Measurements from ENCODE around the gene LRRC59. TPM values are rescaled to one million over a fixed set of nuclear protein-coding genes. Genes with fewer than 3 reads are reported as not detected.

The LRRC59 gene
- total RNA-seq, 2 donors from 2014 or later, result 87.9 to 98.2 TPM

DNA sequence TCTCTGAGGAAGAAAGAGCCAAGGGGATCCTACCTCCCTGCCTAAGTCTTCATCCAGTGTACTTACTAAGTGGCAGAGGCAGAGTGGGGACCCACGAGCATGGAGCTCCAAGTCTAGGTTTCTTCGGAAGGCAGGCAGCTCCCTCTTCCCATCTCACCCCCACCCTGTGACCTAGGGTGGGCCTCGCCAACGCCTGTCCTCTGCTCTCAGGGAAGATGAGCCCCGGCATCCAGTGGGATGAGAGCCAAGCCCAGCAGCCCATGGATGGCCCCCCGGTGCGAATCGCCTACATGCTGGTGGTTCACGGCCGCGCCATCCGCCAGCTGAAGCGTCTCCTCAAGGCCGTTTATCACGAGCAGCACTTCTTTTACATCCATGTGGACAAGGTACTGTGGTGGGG is 43.1 kb downstream of the LRRC59 start:
- no peak for DNase-seq
- peaks cover 72% of the 10 kb centered on the region for H3K36me3 Mint-ChIP-seq (ENCODE audit: low read depth)

DNA sequence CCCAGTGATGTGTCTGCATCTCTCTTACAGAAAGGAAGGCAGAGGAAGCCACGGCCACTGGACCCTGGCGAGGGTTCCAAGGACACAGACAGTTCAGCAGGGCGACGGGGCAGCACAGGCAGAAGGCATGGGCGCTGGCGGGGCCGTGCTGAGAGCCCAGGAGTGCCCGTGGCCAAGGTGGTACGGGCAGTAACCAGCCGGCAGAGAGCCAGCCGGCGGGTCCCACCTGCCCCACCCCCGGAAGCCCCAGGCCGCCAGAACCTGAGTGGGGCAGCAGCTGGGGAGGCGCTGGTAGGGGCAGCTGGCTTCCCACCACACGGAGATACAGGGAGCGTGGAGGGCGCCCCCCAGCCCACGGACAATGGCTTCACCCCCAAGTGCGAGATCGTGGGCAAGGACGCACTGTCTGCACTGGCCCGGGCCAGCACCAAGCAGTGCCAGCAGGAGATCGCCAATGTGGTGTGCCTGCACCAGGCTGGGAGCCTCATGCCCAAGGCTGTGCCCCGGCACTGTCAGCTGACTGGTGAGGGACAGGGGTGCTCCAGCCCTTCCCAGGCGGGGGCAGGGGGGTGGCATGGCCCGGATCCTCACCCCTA is 43.6 kb downstream of the LRRC59 start:
- no peaks in the 10 kb centered on the region for H3K4me1 Mint-ChIP-seq
- Histone ChIP-seq H3K4me1 (ENCODE audit: control insufficient read depth, insufficient read depth, low read length) (no peaks in the 10 kb centered on the region), H3K27me3 (ENCODE audit: control insufficient read depth, insufficient read depth, low read length, poor library complexity, severe bottlenecking) (no peaks in the 10 kb centered on the region), H3K27ac (ENCODE audit: low read depth, low read length) (no peak overlapping the region), H3K36me3 (ENCODE audit: control insufficient read depth, insufficient read depth, low read length) (peaks cover 50% of the 10 kb centered on the region), H3K9ac (ENCODE audit: extremely low read depth, low read length, poor library complexity, severe bottlenecking) (no peak overlapping the region), H3K4me3 (ENCODE audit: low read length) (no peak overlapping the region), H3K9me3 (ENCODE audit: control insufficient read depth, low read length) (no peaks in the 10 kb centered on the region)
- DNase-seq, result peak; percentile 35
- H3K27me3 Mint-ChIP-seq (ENCODE audit: insufficient read depth), result peaks cover 1% of the 10 kb centered on the region
- H3K4me3 Mint-ChIP-seq, result no peak overlapping the region
- H3K27ac Mint-ChIP-seq, result no peak overlapping the region
- H3K9me3 Mint-ChIP-seq, result no peaks in the 10 kb centered on the region
- WGBS, 2 experiments (ENCODE audit: insufficient coverage in 1 of 2, insufficient read length in 1 of 2), result 94 to 95% methylated on average over 21 to 27 of the region's 27 CpGs
- TF ChIP-seq, protein P1, sequence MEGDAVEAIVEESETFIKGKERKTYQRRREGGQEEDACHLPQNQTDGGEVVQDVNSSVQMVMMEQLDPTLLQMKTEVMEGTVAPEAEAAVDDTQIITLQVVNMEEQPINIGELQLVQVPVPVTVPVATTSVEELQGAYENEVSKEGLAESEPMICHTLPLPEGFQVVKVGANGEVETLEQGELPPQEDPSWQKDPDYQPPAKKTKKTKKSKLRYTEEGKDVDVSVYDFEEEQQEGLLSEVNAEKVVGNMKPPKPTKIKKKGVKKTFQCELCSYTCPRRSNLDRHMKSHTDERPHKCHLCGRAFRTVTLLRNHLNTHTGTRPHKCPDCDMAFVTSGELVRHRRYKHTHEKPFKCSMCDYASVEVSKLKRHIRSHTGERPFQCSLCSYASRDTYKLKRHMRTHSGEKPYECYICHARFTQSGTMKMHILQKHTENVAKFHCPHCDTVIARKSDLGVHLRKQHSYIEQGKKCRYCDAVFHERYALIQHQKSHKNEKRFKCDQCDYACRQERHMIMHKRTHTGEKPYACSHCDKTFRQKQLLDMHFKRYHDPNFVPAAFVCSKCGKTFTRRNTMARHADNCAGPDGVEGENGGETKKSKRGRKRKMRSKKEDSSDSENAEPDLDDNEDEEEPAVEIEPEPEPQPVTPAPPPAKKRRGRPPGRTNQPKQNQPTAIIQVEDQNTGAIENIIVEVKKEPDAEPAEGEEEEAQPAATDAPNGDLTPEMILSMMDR (conservative IDR thresholded peaks at IDR 0.05), result no peak
- peaks cover 71% of the 10 kb centered on the region for H3K36me3 Mint-ChIP-seq (ENCODE audit: low read depth)

More for the DNA sequence above, 43.1 kb downstream of the LRRC59 start:
- Histone ChIP-seq H3K27me3 (ENCODE audit: control insufficient read depth, insufficient read depth, low read length, poor library complexity, severe bottlenecking) (no peaks in the 10 kb centered on the region), H3K27ac (ENCODE audit: low read depth, low read length) (no peak overlapping the region), H3K36me3 (ENCODE audit: control insufficient read depth, insufficient read depth, low read length) (peaks cover 55% of the 10 kb centered on the region), H3K9me3 (ENCODE audit: control insufficient read depth, low read length) (no peaks in the 10 kb centered on the region), H3K4me1 (ENCODE audit: control insufficient read depth, insufficient read depth, low read length) (no peaks in the 10 kb centered on the region), H3K9ac (ENCODE audit: extremely low read depth, low read length, poor library complexity, severe bottlenecking) (no peak overlapping the region), H3K4me3 (ENCODE audit: low read length) (no peak overlapping the region)
- WGBS, 2 experiments (ENCODE audit: insufficient coverage in 1 of 2, insufficient read length in 1 of 2), result 95 to 98% methylated on average over 8 to 15 of the region's 15 CpGs
- Mint-ChIP-seq H3K27me3 (ENCODE audit: insufficient read depth) (no peaks in the 10 kb centered on the region), H3K4me3 (no peak overlapping the region), H3K9me3 (no peaks in the 10 kb centered on the region), H3K27ac (no peak overlapping the region), H3K4me1 (no peaks in the 10 kb centered on the region)
- TF ChIP-seq, protein P1 (conservative IDR thresholded peaks at IDR 0.05), result no peak

DNA sequence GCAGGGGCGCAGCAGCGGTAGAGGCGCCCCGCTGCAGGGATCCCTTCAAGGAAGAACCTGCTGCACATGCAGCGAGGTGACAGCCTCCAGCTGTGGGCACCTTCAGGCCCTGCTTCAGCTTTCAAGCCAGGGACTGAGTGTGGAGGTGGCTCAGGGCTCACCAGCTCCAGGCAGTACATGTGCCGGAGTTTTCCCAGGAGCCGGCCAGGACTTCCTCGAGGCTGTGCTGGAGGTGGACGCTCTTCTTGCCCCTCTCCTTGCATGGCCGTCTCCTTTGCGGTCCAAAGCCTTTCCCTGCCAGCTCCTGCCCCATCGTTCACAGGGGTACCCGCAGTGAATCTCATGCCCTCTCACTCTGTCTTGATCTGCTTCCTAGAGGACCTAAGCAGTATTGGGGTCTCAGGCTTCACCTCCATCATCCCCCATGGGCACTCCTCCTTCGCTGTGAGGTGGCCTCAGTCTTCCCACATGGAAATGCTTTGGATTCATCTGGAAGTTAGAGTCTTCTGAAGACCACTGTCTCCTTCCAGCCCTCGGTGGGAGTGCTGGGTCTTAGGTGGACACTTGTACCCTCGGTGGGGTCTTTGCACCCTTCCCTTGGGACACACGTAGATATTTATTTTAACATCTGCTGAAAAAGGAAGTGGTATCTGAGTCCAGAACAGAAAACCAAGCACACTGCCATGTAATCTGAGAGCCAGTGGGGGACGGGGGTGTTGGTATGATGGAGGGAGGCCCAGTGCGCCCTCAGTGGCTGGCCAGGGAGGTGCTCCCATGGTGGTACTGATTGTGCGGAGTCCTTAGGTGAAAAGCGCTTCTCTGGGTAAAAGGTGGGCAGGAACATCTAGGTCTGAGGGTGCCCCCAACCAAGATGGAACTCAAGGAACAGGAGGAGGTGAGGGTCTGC is 44.4 kb downstream of the LRRC59 start:
- no peaks in the 10 kb centered on the region for H3K9me3 Mint-ChIP-seq
- Histone ChIP-seq H3K4me1 (ENCODE audit: control insufficient read depth, insufficient read depth, low read length) (peaks cover 6% of the 10 kb centered on the region), H3K9ac (ENCODE audit: extremely low read depth, low read length, poor library complexity, severe bottlenecking) (no peak overlapping the region), H3K9me3 (ENCODE audit: control insufficient read depth, low read length) (no peaks in the 10 kb centered on the region), H3K36me3 (ENCODE audit: control insufficient read depth, insufficient read depth, low read length) (peaks cover 43% of the 10 kb centered on the region), H3K27ac (ENCODE audit: low read depth, low read length) (no peak overlapping the region), H3K4me3 (ENCODE audit: low read length) (no peak overlapping the region), H3K27me3 (ENCODE audit: control insufficient read depth, insufficient read depth, low read length, poor library complexity, severe bottlenecking) (no peaks in the 10 kb centered on the region)
- peaks cover 5% of the 10 kb centered on the region for H3K27me3 Mint-ChIP-seq (ENCODE audit: insufficient read depth)
- 88 to 95% methylated on average over 14 to 21 of the region's 21 CpGs for WGBS, 2 experiments (ENCODE audit: insufficient coverage in 1 of 2, insufficient read length in 1 of 2)
- H3K4me1 Mint-ChIP-seq, result peaks cover 6% of the 10 kb centered on the region
- H3K4me3 Mint-ChIP-seq, result no peak overlapping the region
- H3K27ac Mint-ChIP-seq, result no peak overlapping the region
- DNase-seq, result peak; percentile 54
- peaks cover 67% of the 10 kb centered on the region for H3K36me3 Mint-ChIP-seq (ENCODE audit: low read depth)
- TF ChIP-seq, protein P1 (conservative IDR thresholded peaks at IDR 0.05), result no peak
